GM12878 (cell line): Measurements from ENCODE around the gene ADRA2C. TPM values are rescaled to one million over a fixed set of nuclear protein-coding genes. Genes with fewer than 3 reads are reported as not detected.

Experiments used
- ATAC-seq: fragments of 200-7000 bp; cut with Tn5 transposase; 3 replicates; pipeline ENCODE4 v1.9.1; 2020; ENCODE audit warnings: mild to moderate bottlenecking, moderate library complexity
- BruUV-seq: library from RNA; stranded (reverse); fragments of 400-500 nt; replicated peaks from 2 replicates; lab custom pipeline; 2021; lab: Mats Ljungman, UMichigan
- CTCF ChIA-PET: fragments of 300-600 bp; sonication (Branson Sonifier 250); formaldehyde crosslinking; extraction: SDS; loops from one replicate; lab custom pipeline; 2021; ENCODE audit warnings: inconsistent platforms; lab: Yijun Ruan, JAX
- POLR2A ChIA-PET: fragments of 350-600 bp; formaldehyde crosslinking; extraction: SDS; loops from one replicate; lab custom pipeline; 2021; ENCODE audit warnings: inconsistent platforms; lab: Charles Lee
- RAD21 ChIA-PET: fragments of 300-600 bp; sonication (Branson Sonifier 250); formaldehyde crosslinking; loops from one replicate; lab custom pipeline; 2023; ENCODE audit warnings: antibody characterized with exemption; ENCODE audit not compliant: unreplicated experiment; lab: Charles Lee
- SMC1A ChIA-PET: fragments of 300-600 bp; sonication (Branson Sonifier 250); formaldehyde crosslinking; loops from one replicate; lab custom pipeline; 2023; ENCODE audit not compliant: unreplicated experiment, uncharacterized antibody; lab: Charles Lee
- DNase-seq: peaks from one replicate; pipeline ENCODE4 v3.0.0-alpha.2; 2011; ENCODE audit warnings: low read depth, low spot score
- FAIRE-seq: peaks from 3 replicates; lab custom pipeline; 2011; peaks lifted over from hg19 to GRCh38; lab: Jason Lieb, UNC
- H2AFZ ChIP-seq: 2 replicates; pipeline ENCODE4 v1.6.0; 2011; ENCODE audit warnings: low read depth, low read length, control low read depth; ENCODE audit not compliant: control insufficient read depth
- H3K27ac ChIP-seq: 2 replicates; pipeline ENCODE4 v1.5.1; 2011; ENCODE audit warnings: control low read depth; ENCODE audit not compliant: control insufficient read depth, insufficient read depth
- H3K27me3 ChIP-seq, 2 experiments: replicated peaks in 1 of 2; 2 replicates each; pipeline versions ENCODE4 v1.6.0 to v1.6.1; 2011; ENCODE audit warnings: low read length in 1 of 2; ENCODE audit not compliant: control insufficient read depth in 2 of 2, insufficient read depth in 2 of 2
- H3K36me3 ChIP-seq, 2 experiments: 2 replicates each; pipeline ENCODE4 v1.5.1; 2011; ENCODE audit warnings: low read length in 1 of 2; ENCODE audit not compliant: control insufficient read depth in 2 of 2, insufficient read depth in 2 of 2
- H3K4me1 ChIP-seq: 2 replicates; pipeline ENCODE4 v1.6.1; 2011; ENCODE audit warnings: mild to moderate bottlenecking, low read length, moderate library complexity, mixed read lengths; ENCODE audit not compliant: control insufficient read depth, insufficient read depth
- H3K4me2 ChIP-seq: 2 replicates; pipeline ENCODE4 v1.6.0; 2011; ENCODE audit warnings: control low read depth; ENCODE audit not compliant: control insufficient read depth, insufficient read depth
- H3K4me3 ChIP-seq: fragments of 200-600 bp; sonication (generic); 2 replicates; pipeline ENCODE4 v1.5.1; 2016
- H3K79me2 ChIP-seq: 2 replicates; pipeline ENCODE4 v1.6.0; 2011; ENCODE audit warnings: low read length; ENCODE audit not compliant: control insufficient read depth, insufficient read depth
- H3K9ac ChIP-seq: 2 replicates; pipeline ENCODE4 v1.8.0; 2011; ENCODE audit warnings: low read length, control low read depth, mixed read lengths; ENCODE audit not compliant: control insufficient read depth, insufficient read depth
- H3K9me3 ChIP-seq: replicated peaks from 3 replicates; pipeline ENCODE4 v1.5.1; 2011; ENCODE audit warnings: mild to moderate bottlenecking, low read length; ENCODE audit not compliant: control insufficient read depth, insufficient read depth
- H4K20me1 ChIP-seq: 2 replicates; pipeline ENCODE4 v1.6.0; 2011; ENCODE audit not compliant: control insufficient read depth, insufficient read depth
- BHLHE40 ChIP-seq, 2 experiments: fragments of 450-650 bp in 1 of 2; IDR thresholded peaks; 2 replicates each; pipeline ENCODE4 v1.6.1; 2011 to 2017; ENCODE audit warnings: low read depth in 2 of 2, borderline replicate concordance in 1 of 2, improper control_type of control experiment in 1 of 2, low read length in 1 of 2, mild to moderate bottlenecking in 1 of 2
- CBFB ChIP-seq: IDR thresholded peaks from 2 replicates; pipeline ENCODE4 v1.6.1; 2016; ENCODE audit warnings: antibody characterized with exemption, low read depth
- CHD1 ChIP-seq: IDR thresholded peaks from 2 replicates; pipeline ENCODE4 v1.6.1; 2012; ENCODE audit warnings: low read depth, low read length, improper control_type of control experiment
- IKZF1 ChIP-seq: fragments of 450-650 bp; conservative IDR thresholded peaks from 2 replicates; pipeline ENCODE4 v1.6.1; 2017; ENCODE audit warnings: antibody characterized with exemption, mild to moderate bottlenecking
- JUND ChIP-seq: IDR thresholded peaks from 2 replicates; pipeline ENCODE4 v1.6.1; 2012; ENCODE audit warnings: low read depth, mild to moderate bottlenecking, low read length, improper control_type of control experiment, moderate library complexity
- MEF2A ChIP-seq: IDR thresholded peaks from 2 replicates; pipeline ENCODE4 v1.6.1; 2011; ENCODE audit warnings: low read depth, mild to moderate bottlenecking, low read length, moderate library complexity; ENCODE audit not compliant: insufficient read depth
- NFYB ChIP-seq: IDR thresholded peaks from 2 replicates; pipeline ENCODE4 v1.6.1; 2011; ENCODE audit warnings: low read depth, mild to moderate bottlenecking, low read length, improper control_type of control experiment, moderate library complexity; ENCODE audit not compliant: insufficient read depth
- POLR2AphosphoS5 ChIP-seq: IDR thresholded peaks from 2 replicates; pipeline ENCODE4 v1.6.1; 2011; ENCODE audit warnings: mild to moderate bottlenecking, low read length, inconsistent platforms
- SRF ChIP-seq, 2 experiments: IDR thresholded peaks; 2 replicates each; pipeline ENCODE4 v1.6.1; 2011; ENCODE audit warnings: low read depth in 2 of 2, low read length in 2 of 2, mild to moderate bottlenecking in 1 of 2, moderate library complexity in 1 of 2
- ZBED1 ChIP-seq: IDR thresholded peaks from 2 replicates; pipeline ENCODE4 v1.6.1; 2016; ENCODE audit warnings: borderline replicate concordance
- WGBS: methylation state at CpG from one replicate; pipeline ENCODE4 v1.1.6; 2016; ENCODE audit warnings: low lambda C conversion rate; ENCODE audit not compliant: insufficient replicate concordance, insufficient coverage; ENCODE audit errors: missing lambda C conversion rate; 5-methylcytosine and 5-hydroxymethylcytosine counted together
- in situ Hi-C: fragments of 300-500 bp; cut with MboI; formaldehyde crosslinking; loops from 9 replicates; pipeline ENCODE4 v1.14.3; 2018; ENCODE audit warnings: mixed read lengths
- intact Hi-C: fragments of 100-400 bp; cut with micrococcal nuclease; formaldehyde crosslinking; loops from one replicate; pipeline ENCODE4 v1.14.2; 2022; ENCODE audit not compliant: unreplicated experiment
- polyA plus RNA-seq, 11 experiments: library from polyadenylated mRNA; depleted of rRNA in 4 of 11; unstranded in 6 of 11; stranded (reverse) in 5 of 11; fragments of >200 nt; fragmentation: Nextera tagmentation in 4 of 11; fragmentation: Illumina TruSeq in 1 of 11; extraction: Ambion mirVana in 4 of 11; extraction: Trizol in 1 of 11; gene quantifications; 1 replicate in 1 of 11; 2 replicates in 10 of 11; pipeline versions ENCODE4 v1.2.1 to v1.2.3, GENCODE V29; 2011 to 2016; ENCODE audit warnings: inconsistent platforms in 2 of 11, missing spikeins in 2 of 11, low read depth in 1 of 11
- total RNA-seq, 4 experiments: library from RNA; depleted of rRNA in 3 of 4; stranded (reverse); fragments of >200 nt in 3 of 4; fragmentation: Illumina TruSeq in 1 of 4; extraction: Trizol in 1 of 4; gene quantifications; 2 replicates each; pipeline versions ENCODE4 v1.2.1 to v1.2.3, GENCODE V29; 2013 to 2021
- TF ChIP-seq, protein P1 (sequence below): fragments of 450-650 bp; IDR thresholded peaks from 2 replicates; pipeline ENCODE4 v1.6.1; 2017; ENCODE audit warnings: borderline replicate concordance
- TF ChIP-seq, protein P2 (sequence below): fragments of 450-650 bp; IDR thresholded peaks from 2 replicates; pipeline ENCODE4 v1.6.1; 2017; ENCODE audit warnings: mild to moderate bottlenecking, moderate library complexity
- TF ChIP-seq, protein P3 (sequence below): fragments of 150-350 bp; IDR thresholded peaks from 2 replicates; pipeline ENCODE4 v1.6.1; 2014; ENCODE audit warnings: mild to moderate bottlenecking, low read depth, low read length

ADRA2C gene
- total and polyA plus RNA-seq, 10 of the 15 experiments (the other 5 are each of a cell fraction or from before 2014, with no cell fraction given) = 0.15 TPM; not detected in 9

DNA sequence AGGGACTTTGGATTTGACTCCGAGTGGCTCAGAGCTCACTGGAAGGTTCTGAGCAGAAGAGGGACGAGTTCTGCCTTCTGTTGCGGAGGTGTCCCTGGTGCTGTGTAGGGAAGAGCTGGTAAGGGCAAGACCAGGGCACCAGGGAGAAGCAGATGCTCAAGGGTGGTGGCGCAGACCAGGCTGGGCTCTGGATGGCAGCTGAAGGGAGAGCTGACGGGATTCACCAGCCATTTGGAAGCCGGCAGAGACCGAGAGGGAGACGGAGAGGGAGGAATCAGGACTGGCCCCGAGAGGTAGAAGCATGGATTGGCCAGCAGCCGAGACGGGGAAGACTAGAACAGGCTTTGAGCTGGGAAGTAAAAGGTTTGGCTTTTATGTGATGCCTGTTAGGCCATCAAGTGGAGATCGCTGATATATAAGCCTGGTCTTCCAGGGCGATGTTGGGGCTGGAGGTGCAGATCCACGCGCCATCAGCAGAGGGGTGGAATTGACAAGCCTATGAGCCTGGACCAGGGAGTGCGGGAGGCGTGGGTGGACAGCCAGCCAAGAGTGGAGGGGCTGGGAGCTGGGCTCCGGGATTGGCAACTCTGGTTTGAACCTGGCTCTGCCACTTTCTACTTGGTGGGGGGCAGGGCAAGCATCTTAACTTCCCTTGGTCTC is 43.4 kb downstream of the ADRA2C start (continued):
- TF ChIP-seq, protein P1, sequence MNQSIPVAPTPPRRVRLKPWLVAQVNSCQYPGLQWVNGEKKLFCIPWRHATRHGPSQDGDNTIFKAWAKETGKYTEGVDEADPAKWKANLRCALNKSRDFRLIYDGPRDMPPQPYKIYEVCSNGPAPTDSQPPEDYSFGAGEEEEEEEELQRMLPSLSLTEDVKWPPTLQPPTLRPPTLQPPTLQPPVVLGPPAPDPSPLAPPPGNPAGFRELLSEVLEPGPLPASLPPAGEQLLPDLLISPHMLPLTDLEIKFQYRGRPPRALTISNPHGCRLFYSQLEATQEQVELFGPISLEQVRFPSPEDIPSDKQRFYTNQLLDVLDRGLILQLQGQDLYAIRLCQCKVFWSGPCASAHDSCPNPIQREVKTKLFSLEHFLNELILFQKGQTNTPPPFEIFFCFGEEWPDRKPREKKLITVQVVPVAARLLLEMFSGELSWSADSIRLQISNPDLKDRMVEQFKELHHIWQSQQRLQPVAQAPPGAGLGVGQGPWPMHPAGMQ = no peak
- TF ChIP-seq POLR2AphosphoS5 = no peak
- TF ChIP-seq SRF (IDR thresholded peaks at IDR 0.05; ENCODE audit: low read depth in 2 of 2, low read length in 2 of 2) = no peak

DNA sequence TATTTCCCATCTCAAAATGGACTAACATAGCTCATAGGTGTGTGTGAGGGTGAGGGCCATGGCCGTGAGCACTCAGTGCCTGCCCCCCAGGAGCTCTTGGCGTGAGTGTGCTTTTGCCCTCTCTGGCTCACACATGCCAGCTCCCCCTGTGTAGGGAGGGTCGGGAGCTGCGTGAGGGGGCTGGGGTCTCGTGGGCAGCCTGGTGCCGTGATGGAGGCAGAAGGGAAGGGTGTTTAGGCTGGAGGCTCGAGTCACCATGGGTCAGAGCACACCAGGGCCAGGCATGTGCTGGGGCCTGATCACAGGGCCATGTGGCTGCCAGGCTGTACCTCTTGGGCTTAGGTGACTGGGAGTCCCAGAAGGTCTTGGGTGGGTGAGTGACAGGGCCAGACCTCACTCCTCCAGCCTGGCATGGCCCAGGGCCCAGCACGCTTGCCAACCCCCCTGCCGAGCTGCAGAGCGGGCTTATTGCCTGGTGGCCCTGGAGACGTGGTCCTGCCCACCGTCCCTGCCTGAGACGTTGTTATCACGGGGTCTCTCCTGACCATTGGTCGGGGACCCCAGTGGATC is 44.0 kb downstream of the ADRA2C start:
- H3K4me1 ChIP-seq = no peaks in the 10 kb centered on the region
- no peaks in the 10 kb centered on the region for H3K79me2 ChIP-seq
- H3K27me3 ChIP-seq = no peaks in the 10 kb centered on the region; a peak in 1 of 4 replicates
- H3K36me3 ChIP-seq = no peaks in the 10 kb centered on the region
- no peak overlapping the region for H3K9ac ChIP-seq
- WGBS = 4% methylated on average over 15 of the region's 15 CpGs
- no peak overlapping the region for H3K4me2 ChIP-seq
- no peak overlapping the region for H2AFZ ChIP-seq
- no peaks in the 10 kb centered on the region for H4K20me1 ChIP-seq
- BruUV-seq = no TSS peak
- DNase-seq = no peak
- no peak for FAIRE-seq
- H3K4me3 ChIP-seq = no peak overlapping the region
- ChIA-PET CTCF (no interaction called here), SMC1A (no interaction called here), RAD21 (no interaction called here), POLR2A (no interaction called here)
- no peak overlapping the region for H3K27ac ChIP-seq
- intact Hi-C loops = no loop called here
- in situ Hi-C loops = no loop called here
- no peak for ATAC-seq
- H3K9me3 ChIP-seq = no peaks in the 10 kb centered on the region
- TF ChIP-seq IKZF1 = no peak
- no peak for TF ChIP-seq JUND
- TF ChIP-seq CBFB = no peak
- TF ChIP-seq ZBED1 = no peak
- TF ChIP-seq CHD1 = no peak
- TF ChIP-seq MEF2A = no peak
- TF ChIP-seq, protein P2, sequence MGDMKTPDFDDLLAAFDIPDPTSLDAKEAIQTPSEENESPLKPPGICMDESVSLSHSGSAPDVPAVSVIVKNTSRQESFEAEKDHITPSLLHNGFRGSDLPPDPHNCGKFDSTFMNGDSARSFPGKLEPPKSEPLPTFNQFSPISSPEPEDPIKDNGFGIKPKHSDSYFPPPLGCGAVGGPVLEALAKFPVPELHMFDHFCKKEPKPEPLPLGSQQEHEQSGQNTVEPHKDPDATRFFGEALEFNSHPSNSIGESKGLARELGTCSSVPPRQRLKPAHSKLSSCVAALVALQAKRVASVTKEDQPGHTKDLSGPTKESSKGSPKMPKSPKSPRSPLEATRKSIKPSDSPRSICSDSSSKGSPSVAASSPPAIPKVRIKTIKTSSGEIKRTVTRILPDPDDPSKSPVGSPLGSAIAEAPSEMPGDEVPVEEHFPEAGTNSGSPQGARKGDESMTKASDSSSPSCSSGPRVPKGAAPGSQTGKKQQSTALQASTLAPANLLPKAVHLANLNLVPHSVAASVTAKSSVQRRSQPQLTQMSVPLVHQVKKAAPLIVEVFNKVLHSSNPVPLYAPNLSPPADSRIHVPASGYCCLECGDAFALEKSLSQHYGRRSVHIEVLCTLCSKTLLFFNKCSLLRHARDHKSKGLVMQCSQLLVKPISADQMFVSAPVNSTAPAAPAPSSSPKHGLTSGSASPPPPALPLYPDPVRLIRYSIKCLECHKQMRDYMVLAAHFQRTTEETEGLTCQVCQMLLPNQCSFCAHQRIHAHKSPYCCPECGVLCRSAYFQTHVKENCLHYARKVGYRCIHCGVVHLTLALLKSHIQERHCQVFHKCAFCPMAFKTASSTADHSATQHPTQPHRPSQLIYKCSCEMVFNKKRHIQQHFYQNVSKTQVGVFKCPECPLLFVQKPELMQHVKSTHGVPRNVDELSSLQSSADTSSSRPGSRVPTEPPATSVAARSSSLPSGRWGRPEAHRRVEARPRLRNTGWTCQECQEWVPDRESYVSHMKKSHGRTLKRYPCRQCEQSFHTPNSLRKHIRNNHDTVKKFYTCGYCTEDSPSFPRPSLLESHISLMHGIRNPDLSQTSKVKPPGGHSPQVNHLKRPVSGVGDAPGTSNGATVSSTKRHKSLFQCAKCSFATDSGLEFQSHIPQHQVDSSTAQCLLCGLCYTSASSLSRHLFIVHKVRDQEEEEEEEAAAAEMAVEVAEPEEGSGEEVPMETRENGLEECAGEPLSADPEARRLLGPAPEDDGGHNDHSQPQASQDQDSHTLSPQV = no peak
- TF ChIP-seq, protein P3, sequence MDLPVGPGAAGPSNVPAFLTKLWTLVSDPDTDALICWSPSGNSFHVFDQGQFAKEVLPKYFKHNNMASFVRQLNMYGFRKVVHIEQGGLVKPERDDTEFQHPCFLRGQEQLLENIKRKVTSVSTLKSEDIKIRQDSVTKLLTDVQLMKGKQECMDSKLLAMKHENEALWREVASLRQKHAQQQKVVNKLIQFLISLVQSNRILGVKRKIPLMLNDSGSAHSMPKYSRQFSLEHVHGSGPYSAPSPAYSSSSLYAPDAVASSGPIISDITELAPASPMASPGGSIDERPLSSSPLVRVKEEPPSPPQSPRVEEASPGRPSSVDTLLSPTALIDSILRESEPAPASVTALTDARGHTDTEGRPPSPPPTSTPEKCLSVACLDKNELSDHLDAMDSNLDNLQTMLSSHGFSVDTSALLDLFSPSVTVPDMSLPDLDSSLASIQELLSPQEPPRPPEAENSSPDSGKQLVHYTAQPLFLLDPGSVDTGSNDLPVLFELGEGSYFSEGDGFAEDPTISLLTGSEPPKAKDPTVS = no peak
- no peak for TF ChIP-seq BHLHE40 (IDR thresholded peaks at IDR 0.05; ENCODE audit: borderline replicate concordance in 1 of 2, low read depth in 2 of 2, low read length in 1 of 2)
- TF ChIP-seq NFYB = no peak
